Adipocyte (in vitro differentiated cells): ENCODE data around the gene SBK2.
"Not testable (repeated sequence)": the region's sequence is repeated elsewhere in the genome, so short reads cannot be mapped to it uniquely, and the experiment has no call there.

Source experiments
- DNase-seq: peaks from one replicate; pipeline ENCODE4 v3.0.0-alpha.2; 2015; ENCODE audit warnings: low read depth
- H3K27me3 ChIP-seq: replicated peaks from 2 replicates; pipeline ENCODE4 v1.7.0; 2013; ENCODE audit warnings: mild to moderate bottlenecking, low read length, moderate library complexity; ENCODE audit not compliant: control insufficient read depth, insufficient read depth
- H3K36me3 ChIP-seq: 2 replicates; pipeline ENCODE4 v1.7.0; 2013; ENCODE audit warnings: low read length, mild to moderate bottlenecking, moderate library complexity; ENCODE audit not compliant: control insufficient read depth, insufficient read depth, severe bottlenecking
- H3K4me1 ChIP-seq: 2 replicates; pipeline ENCODE4 v1.7.0; 2013; ENCODE audit warnings: mild to moderate bottlenecking, low read length, moderate library complexity; ENCODE audit not compliant: control insufficient read depth, insufficient read depth
- H3K4me3 ChIP-seq: 2 replicates; pipeline ENCODE4 v1.7.0; 2013; ENCODE audit warnings: mild to moderate bottlenecking, low read length, moderate library complexity
- H3K9ac ChIP-seq: 2 replicates; pipeline ENCODE4 v1.7.0; 2013; ENCODE audit warnings: mild to moderate bottlenecking, low read length, moderate library complexity
- H3K9me3 ChIP-seq: 2 replicates; pipeline ENCODE4 v1.7.0; 2013; ENCODE audit warnings: mild to moderate bottlenecking, low read length, moderate library complexity; ENCODE audit not compliant: control insufficient read depth

SBK2 gene

GRCh38 chr19:55578761-55579747 is 42.1 kb upstream of the SBK2 start:
- H3K27me3 ChIP-seq = no peaks in the 10 kb centered on the region
- H3K4me1 ChIP-seq = peaks cover 23% of the 10 kb centered on the region
- H3K4me3 ChIP-seq = peak overlapping the region; percentile 93
- H3K9ac ChIP-seq = peak overlapping the region; percentile 95
- no peaks in the 10 kb centered on the region for H3K9me3 ChIP-seq
- peaks cover 10% of the 10 kb centered on the region for H3K36me3 ChIP-seq
- DNase-seq = no peak

DNA sequence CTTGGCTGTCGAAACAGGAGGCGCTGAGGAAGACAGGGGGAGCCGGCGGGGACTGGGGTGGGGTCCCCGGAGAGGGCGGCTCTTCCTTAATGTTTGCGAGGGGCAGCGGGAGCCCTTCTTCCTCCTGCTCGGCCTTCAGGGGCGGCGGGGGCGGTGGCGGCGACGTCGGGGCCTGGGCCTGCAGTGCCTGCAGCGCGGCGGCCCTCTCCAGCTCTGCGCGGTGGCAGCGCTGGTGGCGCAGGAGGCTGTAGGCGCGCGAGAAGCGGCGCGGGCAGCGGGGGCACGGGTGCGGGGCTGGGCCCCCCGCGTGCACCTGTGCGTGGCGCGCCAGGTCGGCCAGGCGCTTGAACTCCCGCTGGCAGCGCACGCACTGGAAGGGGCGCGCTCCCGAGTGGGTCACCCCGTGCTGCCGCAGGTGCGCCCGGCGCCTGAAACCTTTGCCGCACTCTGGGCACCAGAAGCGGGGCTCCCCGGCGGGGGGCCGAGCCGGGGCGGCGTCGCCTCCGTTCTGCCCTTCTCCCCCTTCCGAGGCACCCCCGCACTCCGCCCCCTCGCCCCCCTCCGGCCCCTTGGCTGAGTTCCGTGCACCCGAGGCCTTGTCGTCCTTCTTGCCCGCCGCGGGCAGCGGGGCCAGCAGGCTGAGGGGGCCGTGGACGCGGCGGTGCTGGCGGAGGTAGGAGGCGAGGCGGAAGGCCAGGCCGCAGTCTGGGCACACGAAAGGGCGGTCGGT is 41.3 kb upstream of the SBK2 start:
- no peak overlapping the region for H3K4me3 ChIP-seq

GRCh38 chr19:55576746-55577145 is 39.8 kb upstream of the SBK2 start:
- Histone ChIP-seq H3K4me3 (no peak overlapping the region), H3K36me3 (peaks cover 10% of the 10 kb centered on the region), H3K4me1 (peaks cover 13% of the 10 kb centered on the region), H3K9ac (no peak overlapping the region), H3K27me3 (no peaks in the 10 kb centered on the region), H3K9me3 (no peaks in the 10 kb centered on the region)
- no peak for DNase-seq

More for the DNA sequence above, 41.3 kb upstream of the SBK2 start:
- Histone ChIP-seq H3K36me3 (peaks cover 10% of the 10 kb centered on the region), H3K9me3 (no peaks in the 10 kb centered on the region), H3K4me1 (peaks cover 18% of the 10 kb centered on the region), H3K27me3 (no peaks in the 10 kb centered on the region), H3K9ac (no peak overlapping the region)
- DNase-seq = no peak

DNA sequence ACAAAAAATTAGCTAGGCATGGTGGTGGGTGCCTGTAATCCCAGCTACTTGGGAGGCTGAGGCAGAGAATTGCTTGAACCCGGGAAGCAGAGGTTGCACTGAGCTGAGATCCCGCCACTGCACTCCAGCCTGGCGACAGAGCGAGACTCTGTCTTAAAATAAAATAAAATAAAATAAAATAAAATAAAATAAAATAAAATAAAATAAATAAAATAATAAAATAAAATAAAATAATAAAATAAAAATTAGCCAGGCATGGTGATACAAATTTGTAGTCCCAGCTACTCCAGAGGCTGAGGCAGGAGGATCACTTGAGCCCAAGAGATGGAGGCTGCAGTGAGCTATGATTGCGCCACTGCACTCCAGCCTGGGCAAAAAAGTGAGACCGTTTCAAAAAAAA is 37.0 kb upstream of the SBK2 start:
- not testable (repeated sequence) for DNase-seq, H3K27me3 ChIP-seq, H3K4me3 ChIP-seq, H3K36me3 ChIP-seq, H3K4me1 ChIP-seq, H3K9ac ChIP-seq, H3K9me3 ChIP-seq

- DNase-seq, H3K27me3 ChIP-seq, H3K9me3 ChIP-seq, H3K4me1 ChIP-seq, H3K4me3 ChIP-seq, H3K9ac ChIP-seq, H3K36me3 ChIP-seq: not testable (repeated sequence)
These were observed 32.5 kb upstream of the SBK2 start for GRCh38 chr19:55569477-55569876.

GRCh38 chr19:55567708-55568328 is 30.9 kb upstream of the SBK2 start:
- Histone ChIP-seq H3K4me1 (no peaks in the 10 kb centered on the region), H3K36me3 (no peaks in the 10 kb centered on the region), H3K4me3 (no peak overlapping the region), H3K9me3 (peaks cover 7% of the 10 kb centered on the region), H3K27me3 (peaks cover 6% of the 10 kb centered on the region), H3K9ac (no peak overlapping the region)
- no peak for DNase-seq

GRCh38 chr19:55566823-55567222 is 29.9 kb upstream of the SBK2 start:
- no peaks in the 10 kb centered on the region for H3K36me3 ChIP-seq
- H3K4me3 ChIP-seq = no peak overlapping the region

DNA sequence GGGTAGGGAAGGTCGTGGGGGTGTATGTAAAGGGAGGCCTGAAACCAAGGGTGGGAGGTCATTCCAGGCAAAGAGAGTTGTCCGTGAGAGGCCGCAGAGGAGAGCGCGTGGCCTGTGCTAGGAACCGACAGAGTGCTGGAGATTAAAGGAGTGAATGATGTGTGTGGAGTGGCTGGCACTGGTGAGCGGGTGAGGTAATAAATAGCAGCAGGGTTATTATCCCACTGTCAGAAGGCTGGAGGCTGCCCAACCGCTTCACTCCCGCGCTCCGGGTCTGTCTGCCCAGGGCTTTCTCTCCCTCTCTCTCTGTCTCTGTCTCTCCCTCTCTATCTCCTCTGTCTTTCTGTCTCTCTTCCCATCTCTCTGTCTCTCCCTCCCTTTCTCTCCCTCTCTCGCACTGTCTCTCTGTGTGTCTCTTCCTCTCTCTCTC is 26.3 kb upstream of the SBK2 start:
- no peak overlapping the region for H3K4me3 ChIP-seq
- DNase-seq = no peak

More at GRCh38 chr19:55566823-55567222, 29.9 kb upstream of the SBK2 start:
- Histone ChIP-seq H3K4me1 (no peaks in the 10 kb centered on the region), H3K9ac (no peak overlapping the region), H3K27me3 (peaks cover 6% of the 10 kb centered on the region), H3K9me3 (peaks cover 7% of the 10 kb centered on the region)
- no peak for DNase-seq

GRCh38 chr19:55559684-55560083 is 22.8 kb upstream of the SBK2 start:
- H3K36me3 ChIP-seq = no peaks in the 10 kb centered on the region
- no peak overlapping the region for H3K9ac ChIP-seq
- no peak for DNase-seq
- H3K27me3 ChIP-seq = peaks cover 13% of the 10 kb centered on the region
- H3K4me3 ChIP-seq = no peak overlapping the region
- no peaks in the 10 kb centered on the region for H3K4me1 ChIP-seq
- peaks cover 9% of the 10 kb centered on the region for H3K9me3 ChIP-seq

More for the DNA sequence above, 26.3 kb upstream of the SBK2 start:
- H3K9ac ChIP-seq = no peak overlapping the region
- no peaks in the 10 kb centered on the region for H3K4me1 ChIP-seq
- H3K27me3 ChIP-seq = peaks cover 13% of the 10 kb centered on the region
- peaks cover 9% of the 10 kb centered on the region for H3K9me3 ChIP-seq
- no peaks in the 10 kb centered on the region for H3K36me3 ChIP-seq

DNA sequence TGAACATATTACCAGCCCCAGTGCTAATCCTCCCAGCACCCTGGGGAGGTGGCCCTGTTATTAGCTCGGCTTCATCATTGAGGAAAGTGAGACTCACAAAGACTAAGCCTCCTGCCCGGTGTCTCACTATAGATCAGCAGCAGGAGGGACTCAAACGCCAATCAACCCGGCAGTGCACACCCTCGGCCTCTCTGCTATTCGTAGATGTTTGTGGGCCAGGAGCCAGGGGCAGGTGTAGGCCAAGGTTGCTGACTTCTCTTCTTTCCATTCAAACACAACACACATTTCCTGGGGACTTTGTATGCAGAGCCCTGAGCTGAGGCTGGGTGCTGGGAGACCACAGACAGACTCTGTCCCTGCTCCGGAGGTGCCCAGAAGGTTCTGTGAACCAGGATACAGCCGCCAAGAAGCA is 17.8 kb upstream of the SBK2 start:
- Histone ChIP-seq H3K4me1 (peaks cover 15% of the 10 kb centered on the region), H3K36me3 (no peaks in the 10 kb centered on the region), H3K27me3 (peaks cover 5% of the 10 kb centered on the region), H3K4me3 (no peak overlapping the region), H3K9me3 (no peaks in the 10 kb centered on the region), H3K9ac (no peak overlapping the region)
- no peak for DNase-seq

- Histone ChIP-seq H3K9me3 (no peaks in the 10 kb centered on the region), H3K27me3 (peaks cover 5% of the 10 kb centered on the region), H3K36me3 (no peaks in the 10 kb centered on the region), H3K4me1 (peaks cover 20% of the 10 kb centered on the region), H3K4me3 (no peak overlapping the region), H3K9ac (no peak overlapping the region)
- DNase-seq = no peak
These were observed 17.4 kb upstream of the SBK2 start for GRCh38 chr19:55554302-55554701.
